ENCODE measurements around the gene KANSL1.
"Not testable (repeated sequence)": the region's sequence is repeated elsewhere in the genome, so short reads cannot be mapped to it uniquely, and the experiment has no call there.

Gene KANSL1

GRCh38 chr17:46184696-46185095 lies 8.5 kb downstream of the KANSL1 start:
- H3K27ac ChIP-seq, result no peak overlapping the region
- H4K20me1 ChIP-seq, result peaks cover 99 to 100% (median 100%) of the 10 kb centered on the region in 11 experiments
- H3K4me1 ChIP-seq, result peaks cover 60 to 100% (median 80%) of the 10 kb centered on the region in 10 experiments
- TF ChIP-seq Cebpa-rat (IDR thresholded peaks at IDR 0.05), result no peak
- no peak overlapping the region for H3K4me3 ChIP-seq
- H3K4me2 ChIP-seq, result peak overlapping the region in 10 of 11 experiments; percentile 5 to 39 (median 20); a peak in 12 of 22 replicates
- peaks cover 0 to 38% (median 7%) of the 10 kb centered on the region in 11 experiments; a peak in 10 of 22 replicates for H3K36me3 ChIP-seq
- H3K27me3 ChIP-seq, result no peaks in the 10 kb centered on the region
- no peaks in the 10 kb centered on the region for H3K9me3 ChIP-seq (replicated peaks in 1 of 11)
- no peak overlapping the region for H3K9ac ChIP-seq

GRCh38 chr17:46183383-46183782 lies 9.8 kb downstream of the KANSL1 start:
- peak overlapping the region in 2 of 11 experiments; percentile 11 to 13; a peak in 3 of 22 replicates for H3K27ac ChIP-seq
- not testable (repeated sequence) for H3K4me3 ChIP-seq; H3K27me3 ChIP-seq; H3K9me3 ChIP-seq (replicated peaks in 1 of 11)
- peak overlapping the region in 10 of 11 experiments; percentile 5 to 39 (median 24); a peak in 12 of 22 replicates for H3K4me2 ChIP-seq
- peaks cover 99 to 100% (median 100%) of the 10 kb centered on the region in 11 experiments for H4K20me1 ChIP-seq
- H3K9ac ChIP-seq, result 0 out of 22 replicates have a peak overlapping the region, but pooled peaks of 1 of the 11 experiments have one; percentile 15
- H3K4me1 ChIP-seq, result peaks cover 60 to 100% (median 80%) of the 10 kb centered on the region in 10 experiments
- H3K36me3 ChIP-seq, result peaks cover 0 to 38% (median 7%) of the 10 kb centered on the region in 11 experiments; a peak in 10 of 22 replicates

DNA sequence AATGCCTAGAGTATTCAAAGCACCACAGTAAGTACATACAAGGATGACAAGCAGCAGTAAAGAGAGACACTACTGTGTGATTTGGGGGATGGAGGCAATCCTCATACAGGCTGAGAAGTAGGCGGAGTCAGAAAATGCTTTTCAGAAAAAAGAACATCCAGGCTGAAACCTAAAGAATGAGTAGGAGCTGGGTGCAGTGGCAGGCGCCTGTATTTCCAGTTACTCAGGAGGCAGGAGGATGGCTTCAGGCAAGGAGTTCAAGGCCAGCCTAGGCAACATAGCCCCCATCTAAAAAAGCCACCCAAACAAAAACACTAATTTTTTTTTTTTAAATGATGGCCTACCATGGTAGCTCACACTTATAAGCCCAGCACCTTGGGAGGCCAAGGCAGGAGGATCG lies 10.3 kb downstream of the KANSL1 start:
- Histone ChIP-seq H3K9me3 (replicated peaks in 1 of 11) (no peaks in the 10 kb centered on the region), H3K4me2 (peak overlapping the region; percentile 0 to 39 (median 22); a peak in 10 of 22 replicates), H3K27ac (peak overlapping the region in 2 of 11 experiments; percentile 11 to 13; a peak in 2 of 22 replicates), H3K27me3 (no peaks in the 10 kb centered on the region), H3K4me3 (no peak overlapping the region), H3K36me3 (peaks cover 0 to 38% (median 7%) of the 10 kb centered on the region in 11 experiments; a peak in 9 of 22 replicates), H3K9ac (peak overlapping the region in 1 of 11 experiments; percentile 15; a peak in 1 of 22 replicates), H3K4me1 (peaks cover 60 to 100% (median 80%) of the 10 kb centered on the region in 10 experiments), H4K20me1 (peaks cover 99 to 100% (median 100%) of the 10 kb centered on the region in 11 experiments)
- TF ChIP-seq Cebpa-rat (IDR thresholded peaks at IDR 0.05), result no peak

- peak overlapping the region in 5 of 11 experiments; percentile 0 to 84 (median 27); a peak in 5 of 22 replicates for H3K4me2 ChIP-seq
- H3K4me3 ChIP-seq, result no peak overlapping the region
- no peak for TF ChIP-seq Cebpa-rat (IDR thresholded peaks at IDR 0.05)
- 0 out of 22 replicates have a peak overlapping the region, but pooled peaks of 1 of the 11 experiments have one; percentile 3 for H3K27ac ChIP-seq
- no peaks in the 10 kb centered on the region for H3K9me3 ChIP-seq (replicated peaks in 1 of 11)
- H4K20me1 ChIP-seq, result peaks cover 98 to 100% (median 100%) of the 10 kb centered on the region in 11 experiments
- no peak overlapping the region for H3K9ac ChIP-seq
- H3K27me3 ChIP-seq, result no peaks in the 10 kb centered on the region
- peaks cover 0 to 39% (median 7%) of the 10 kb centered on the region in 11 experiments; a peak in 9 of 22 replicates for H3K36me3 ChIP-seq
- peaks cover 59 to 100% (median 76%) of the 10 kb centered on the region in 10 experiments for H3K4me1 ChIP-seq
Measured at GRCh38 chr17:46181940-46182339, 11.3 kb downstream of the KANSL1 start.

GRCh38 chr17:46181316-46181715 lies 11.9 kb downstream of the KANSL1 start:
- H3K4me3 ChIP-seq; H3K9ac ChIP-seq; H3K27me3 ChIP-seq; H3K9me3 ChIP-seq (replicated peaks in 1 of 11): not testable (repeated sequence)
- Histone ChIP-seq H4K20me1 (peaks cover 98 to 100% (median 100%) of the 10 kb centered on the region in 11 experiments), H3K36me3 (peaks cover 0 to 39% (median 7%) of the 10 kb centered on the region in 11 experiments; a peak in 10 of 22 replicates), H3K4me1 (peaks cover 59 to 100% (median 79%) of the 10 kb centered on the region in 10 experiments), H3K4me2 (peak overlapping the region in 8 of 11 experiments; percentile 0 to 84 (median 20); a peak in 7 of 22 replicates), H3K27ac (peak overlapping the region in 6 of 11 experiments; percentile 0 to 80 (median 53); a peak in 4 of 22 replicates)

GRCh38 chr17:46180892-46181274 lies 12.3 kb downstream of the KANSL1 start:
- Histone ChIP-seq H3K4me1 (peaks cover 59 to 100% (median 82%) of the 10 kb centered on the region in 10 experiments), H3K9ac (no peak overlapping the region), H3K36me3 (peaks cover 0 to 39% (median 7%) of the 10 kb centered on the region in 11 experiments; a peak in 11 of 22 replicates), H3K27ac (peak overlapping the region in 7 of 11 experiments; percentile 0 to 80 (median 67); a peak in 7 of 22 replicates), H3K4me3 (no peak overlapping the region), H3K27me3 (no peaks in the 10 kb centered on the region), H4K20me1 (peaks cover 98 to 100% (median 100%) of the 10 kb centered on the region in 11 experiments), H3K4me2 (peak overlapping the region in 6 of 11 experiments; percentile 6 to 84 (median 84); a peak in 6 of 22 replicates), H3K9me3 (replicated peaks in 1 of 11) (no peaks in the 10 kb centered on the region)
- no peak for TF ChIP-seq Cebpa-rat (IDR thresholded peaks at IDR 0.05)

DNA sequence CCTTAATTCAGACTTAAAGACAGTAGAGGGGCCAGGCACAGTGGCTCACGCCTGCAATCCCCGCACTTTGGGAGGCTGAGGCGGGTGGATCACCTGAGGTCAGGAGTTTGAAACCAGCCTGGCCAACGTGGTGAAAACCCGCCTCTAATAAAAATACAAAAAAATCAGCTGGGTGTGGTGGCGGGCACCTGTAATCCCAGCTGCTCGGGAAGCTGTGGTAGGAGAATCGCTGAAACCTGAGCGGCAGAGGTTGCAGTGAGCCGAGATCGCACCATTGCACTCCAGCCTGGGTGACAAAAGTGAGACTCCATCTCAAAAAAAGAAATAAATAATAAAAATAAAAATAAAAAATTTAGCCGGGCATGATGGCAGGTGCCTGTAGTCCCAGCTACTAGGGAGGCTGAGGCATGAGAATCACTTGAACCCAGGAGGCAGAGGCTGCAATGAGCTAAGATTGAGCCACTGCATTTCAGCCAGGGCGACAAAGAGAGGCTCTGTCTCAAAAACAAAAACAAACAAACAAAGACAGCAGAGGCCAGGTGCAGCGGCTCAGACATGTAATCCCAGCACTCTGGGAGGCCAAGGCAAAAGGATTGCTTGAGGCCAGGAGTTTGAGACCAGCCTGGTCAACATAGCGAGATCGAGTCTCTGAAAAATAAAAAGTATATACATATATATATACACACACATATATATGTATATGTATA lies 12.9 kb downstream of the KANSL1 start:
- Histone ChIP-seq H3K9ac (peak overlapping the region in 8 of 11 experiments; percentile 6 to 62 (median 48); a peak in 10 of 22 replicates), H3K4me1 (peaks cover 59 to 100% (median 83%) of the 10 kb centered on the region in 10 experiments)

DNA sequence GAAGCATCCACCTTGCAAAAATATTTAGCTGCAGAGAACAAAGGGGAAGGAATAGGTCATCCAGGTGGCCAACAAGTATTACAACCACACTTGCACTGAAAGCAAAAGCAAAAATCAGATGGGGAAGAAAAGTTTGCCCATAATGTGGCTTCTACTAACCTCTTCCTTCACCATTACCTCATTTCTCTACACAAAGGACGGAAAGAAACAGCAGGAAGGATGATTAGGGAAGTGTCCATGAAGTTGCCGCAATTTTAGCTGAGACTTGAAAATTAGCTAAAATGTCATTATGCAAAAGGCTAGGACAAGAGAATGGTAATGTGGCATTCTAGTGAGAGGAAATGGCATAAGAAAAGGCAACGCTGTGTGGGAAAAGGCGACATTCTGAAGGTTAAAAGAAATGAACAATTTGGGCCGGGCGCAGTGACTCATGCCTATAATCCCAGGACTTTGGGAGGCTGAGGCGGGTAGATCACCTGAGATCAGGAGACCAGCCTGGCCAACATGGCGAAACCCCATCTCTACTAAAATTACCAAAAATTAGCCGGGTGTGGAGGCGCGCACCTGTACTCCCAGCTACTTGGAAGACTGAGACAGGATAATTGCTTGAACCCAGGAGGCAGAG lies 13.7 kb downstream of the KANSL1 start:
- Histone ChIP-seq H3K27me3 (no peaks in the 10 kb centered on the region), H3K27ac (peak overlapping the region in 10 of 11 experiments; percentile 50 to 80 (median 65); a peak in 21 of 22 replicates), H4K20me1 (peaks cover 98 to 100% (median 100%) of the 10 kb centered on the region in 11 experiments), H3K9ac (peak overlapping the region in 10 of 11 experiments; percentile 6 to 62 (median 47); a peak in 12 of 22 replicates), H3K4me1 (peaks cover 51 to 99% (median 77%) of the 10 kb centered on the region in 10 experiments), H3K4me2 (peak overlapping the region; percentile 29 to 84 (median 69)), H3K36me3 (peaks cover 1 to 45% (median 13%) of the 10 kb centered on the region in 11 experiments; a peak in 12 of 22 replicates), H3K4me3 (peak overlapping the region in 6 of 10 experiments; percentile 0 to 41 (median 20); a peak in 4 of 20 replicates), H3K9me3 (replicated peaks in 1 of 11) (no peaks in the 10 kb centered on the region)
- TF ChIP-seq Cebpa-rat (IDR thresholded peaks at IDR 0.05), result peak in 2 of 11 experiments; percentile 35 to 46; a peak in 1 of 22 replicates

More for the DNA sequence above, 12.9 kb downstream of the KANSL1 start:
- Histone ChIP-seq H3K4me2 (peak overlapping the region in 10 of 11 experiments; percentile 42 to 84 (median 76); a peak in 17 of 22 replicates), H3K27ac (peak overlapping the region in 10 of 11 experiments; percentile 50 to 80 (median 65); a peak in 17 of 22 replicates), H4K20me1 (peaks cover 98 to 100% (median 100%) of the 10 kb centered on the region in 11 experiments), H3K4me3 (peak overlapping the region in 1 of 10 experiments; percentile 19; a peak in 2 of 20 replicates), H3K36me3 (peaks cover 0 to 43% (median 7%) of the 10 kb centered on the region in 11 experiments; a peak in 11 of 22 replicates)
- H3K9me3 ChIP-seq (replicated peaks in 1 of 11); H3K27me3 ChIP-seq: not testable (repeated sequence)
